Measurements from ENCODE around the gene EHF.

DNA sequence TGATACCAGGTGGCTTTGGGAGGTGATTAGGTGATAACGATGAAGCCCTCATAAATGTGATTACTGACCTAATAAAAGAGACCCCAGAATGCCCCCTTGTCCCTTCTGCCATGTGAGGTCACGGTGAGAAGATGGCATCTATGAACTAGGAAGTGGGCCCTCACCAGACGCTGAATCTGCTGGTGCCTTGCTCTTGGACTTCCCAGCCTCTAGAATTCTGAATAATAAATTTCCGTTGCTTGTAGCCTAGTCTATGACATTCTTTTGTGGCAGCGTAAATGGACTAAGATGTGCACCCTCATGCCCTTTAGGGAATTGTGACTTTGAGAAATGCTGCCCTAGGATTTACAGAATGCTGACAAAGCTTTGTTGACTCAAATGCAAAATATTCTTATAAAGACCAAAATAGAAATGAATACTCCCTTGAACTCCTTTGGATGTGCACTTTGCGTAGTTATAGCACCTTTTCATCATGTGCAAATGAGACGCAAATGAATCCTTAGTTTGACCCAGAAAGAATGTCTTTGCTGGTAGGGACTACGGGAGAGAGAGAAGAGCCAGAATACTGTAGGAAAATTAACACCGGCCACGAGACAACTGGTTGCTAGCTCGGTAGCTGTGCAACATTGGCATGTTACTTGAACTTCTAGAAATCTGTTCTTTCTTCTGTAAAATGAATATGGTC is 24.8 kb upstream of the EHF start:
- TF ChIP-seq GATA3 (IDR thresholded peaks at IDR 0.05; ENCODE audit: low read depth, low read length) (no peak), GATA2 (IDR thresholded peaks at IDR 0.05; ENCODE audit: low read depth, low read length) (no peak)
